CD4-positive, alpha-beta T cell treated with Interleukin-17A for 1 hour (primary cell): ENCODE data around the gene ATCAY.
"Not testable (repeated sequence)": the region's sequence is repeated elsewhere in the genome, so short reads cannot be mapped to it uniquely, and the experiment has no call there.

ENCODE experiments used
- DNase-seq: peaks from one replicate; pipeline ENCODE4 v3.0.0-alpha.2; 2020

Gene ATCAY

GRCh38 chr19:3949997-3950859, 69.7 kb downstream of the ATCAY start:
- DNase-seq, result no peak

DNA sequence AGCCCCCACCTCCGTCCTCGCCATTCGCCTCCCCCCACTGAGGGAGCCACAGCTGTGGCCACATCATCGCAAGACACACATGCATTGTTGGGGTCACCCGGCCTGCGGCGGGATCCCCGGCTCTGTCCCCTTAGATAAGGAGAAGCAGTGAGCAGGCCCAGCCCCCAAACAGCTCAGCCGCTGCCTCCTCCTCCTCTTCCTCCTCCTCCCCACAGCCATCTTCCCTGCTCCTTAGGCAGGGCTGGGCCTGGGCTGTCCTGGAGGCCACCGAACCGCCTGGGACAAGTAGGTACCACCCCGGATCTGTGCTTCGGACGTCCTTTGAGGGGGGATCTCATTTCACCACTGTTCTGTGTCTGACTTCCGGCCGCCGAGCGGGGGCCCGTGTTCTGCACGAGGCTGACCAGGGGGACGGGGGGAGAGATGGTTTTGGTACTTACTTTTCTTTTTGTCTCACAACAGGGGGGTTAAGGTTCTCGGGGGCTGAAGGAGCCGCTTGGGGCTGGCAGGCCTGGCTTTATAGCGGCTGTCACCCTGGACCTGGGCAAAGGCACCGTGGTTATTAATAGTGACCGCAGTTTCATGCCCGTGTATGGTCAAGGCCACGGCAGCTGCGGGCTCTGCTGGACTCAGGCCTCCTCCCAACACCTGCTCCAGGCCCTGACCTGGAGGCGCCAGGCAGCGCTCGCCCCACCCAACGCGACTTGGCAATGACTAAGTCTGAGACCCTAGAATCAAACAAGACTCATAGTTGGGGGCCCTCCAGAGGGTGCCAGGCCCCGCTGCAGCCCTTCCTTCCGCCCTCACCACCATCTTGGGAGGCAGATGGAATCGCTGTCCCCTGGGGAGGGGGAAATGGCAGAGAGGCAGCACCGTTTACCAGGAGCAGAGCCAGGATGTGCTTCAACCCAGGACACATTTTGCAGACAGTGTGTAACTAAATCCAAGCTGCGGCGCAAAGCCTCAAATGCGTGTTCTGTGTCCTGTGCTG, 70.7 kb downstream of the ATCAY start:
- DNase-seq, result no peak

DNA sequence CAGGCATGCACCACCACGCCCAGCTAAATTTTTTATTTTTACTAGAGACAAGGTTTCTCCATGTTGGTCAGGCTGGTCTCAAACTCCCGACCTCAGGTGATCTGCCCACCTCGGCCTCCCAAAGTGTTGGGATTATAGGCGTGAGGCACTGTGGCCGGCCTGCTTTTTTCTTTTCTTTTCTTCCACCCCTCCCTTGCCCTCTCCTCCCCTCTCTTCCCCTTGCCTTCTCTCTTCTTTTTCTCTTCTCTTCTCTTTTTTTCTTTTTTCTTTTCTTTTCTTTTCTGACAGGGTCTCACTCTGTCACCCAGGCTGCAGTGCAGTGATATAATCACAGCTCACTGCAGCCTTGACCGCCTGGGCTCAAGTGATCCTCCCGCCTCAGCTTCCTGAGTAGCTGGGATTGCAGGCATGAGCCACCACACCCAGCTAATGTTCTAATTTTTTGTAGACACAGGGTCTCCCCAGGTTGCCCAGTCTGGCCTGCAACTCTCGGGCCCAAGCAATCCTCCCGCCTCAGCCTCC, 72.3 kb downstream of the ATCAY start:
- DNase-seq, result not testable (repeated sequence)

DNA sequence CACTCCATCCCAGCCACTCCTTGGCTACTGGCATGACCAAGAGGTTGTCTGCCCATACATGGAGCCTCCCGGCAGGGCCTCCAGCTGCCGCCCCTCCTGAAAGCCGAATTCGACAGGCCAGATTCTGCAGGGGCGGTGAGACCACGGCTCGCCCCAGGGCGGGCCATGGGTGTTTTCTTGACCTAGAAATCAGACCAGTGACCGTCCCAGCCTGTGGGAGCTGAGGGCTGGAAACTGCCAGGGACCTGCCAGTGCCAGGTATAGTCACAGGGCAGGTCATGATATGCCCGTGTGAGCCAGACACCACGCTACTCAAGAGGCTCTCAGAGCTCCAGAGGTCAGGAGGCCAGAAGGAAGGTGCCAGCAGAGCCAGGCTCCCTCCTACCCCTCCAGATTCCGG, 73.6 kb downstream of the ATCAY start:
- DNase-seq, result no peak

GRCh38 chr19:3955276-3955675, 74.8 kb downstream of the ATCAY start:
- DNase-seq, result not testable (repeated sequence)

- no peak for DNase-seq
These were observed 75.2 kb downstream of the ATCAY start for GRCh38 chr19:3955688-3956087.

GRCh38 chr19:3958836-3959765, 78.6 kb downstream of the ATCAY start:
- no peak for DNase-seq

- no peak for DNase-seq
These were observed 79.3 kb downstream of the ATCAY start for GRCh38 chr19:3959766-3960131.

GRCh38 chr19:3961007-3961406, 80.5 kb downstream of the ATCAY start:
- no peak for DNase-seq

GRCh38 chr19:3963458-3964255, 83.2 kb downstream of the ATCAY start:
- no peak for DNase-seq

DNA sequence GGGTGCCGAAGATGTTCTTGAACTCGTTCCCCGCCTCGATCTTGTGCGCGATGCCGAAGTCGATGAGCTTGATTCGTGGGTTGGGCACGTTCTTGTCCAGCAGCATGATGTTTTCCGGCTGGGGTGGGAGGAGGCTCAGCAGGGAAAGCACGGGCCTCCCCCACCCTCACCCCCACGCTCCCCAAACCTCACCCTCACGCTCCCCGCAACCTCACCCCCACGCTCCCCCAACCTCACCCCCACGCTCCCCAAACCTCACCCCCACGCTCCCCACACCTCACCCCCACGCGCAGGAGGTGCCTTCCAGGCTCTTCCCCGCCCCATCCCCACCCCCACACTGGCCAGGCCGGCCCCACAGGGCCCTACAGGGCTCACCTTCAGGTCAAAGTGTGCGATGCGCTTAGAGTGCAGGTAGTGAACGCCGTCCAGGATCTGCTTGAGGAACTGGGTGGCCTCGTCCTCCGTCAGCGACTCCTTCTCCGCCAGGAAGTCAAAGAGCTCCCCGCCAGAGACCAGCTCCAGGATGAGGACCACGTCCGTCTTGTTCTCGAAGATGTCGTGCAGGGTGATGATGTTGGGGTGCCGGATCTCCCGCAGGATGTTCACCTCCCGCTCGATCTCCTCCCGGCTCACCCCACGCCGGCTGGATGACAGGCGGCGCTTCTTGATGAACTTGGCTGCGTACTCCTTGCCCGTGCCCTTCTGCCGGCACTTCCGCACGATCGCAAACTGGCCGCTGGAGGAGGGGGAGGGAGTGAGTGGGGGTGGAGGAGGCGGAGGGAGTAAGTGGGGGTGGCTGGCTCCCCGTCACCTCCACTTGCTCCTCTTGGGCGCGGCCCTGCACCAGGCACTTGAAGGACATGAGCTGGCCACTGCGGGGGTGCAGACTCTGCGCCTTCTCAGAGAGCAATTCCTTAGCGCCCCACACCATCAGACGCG, 84.0 kb downstream of the ATCAY start:
- DNase-seq, result no peak

DNA sequence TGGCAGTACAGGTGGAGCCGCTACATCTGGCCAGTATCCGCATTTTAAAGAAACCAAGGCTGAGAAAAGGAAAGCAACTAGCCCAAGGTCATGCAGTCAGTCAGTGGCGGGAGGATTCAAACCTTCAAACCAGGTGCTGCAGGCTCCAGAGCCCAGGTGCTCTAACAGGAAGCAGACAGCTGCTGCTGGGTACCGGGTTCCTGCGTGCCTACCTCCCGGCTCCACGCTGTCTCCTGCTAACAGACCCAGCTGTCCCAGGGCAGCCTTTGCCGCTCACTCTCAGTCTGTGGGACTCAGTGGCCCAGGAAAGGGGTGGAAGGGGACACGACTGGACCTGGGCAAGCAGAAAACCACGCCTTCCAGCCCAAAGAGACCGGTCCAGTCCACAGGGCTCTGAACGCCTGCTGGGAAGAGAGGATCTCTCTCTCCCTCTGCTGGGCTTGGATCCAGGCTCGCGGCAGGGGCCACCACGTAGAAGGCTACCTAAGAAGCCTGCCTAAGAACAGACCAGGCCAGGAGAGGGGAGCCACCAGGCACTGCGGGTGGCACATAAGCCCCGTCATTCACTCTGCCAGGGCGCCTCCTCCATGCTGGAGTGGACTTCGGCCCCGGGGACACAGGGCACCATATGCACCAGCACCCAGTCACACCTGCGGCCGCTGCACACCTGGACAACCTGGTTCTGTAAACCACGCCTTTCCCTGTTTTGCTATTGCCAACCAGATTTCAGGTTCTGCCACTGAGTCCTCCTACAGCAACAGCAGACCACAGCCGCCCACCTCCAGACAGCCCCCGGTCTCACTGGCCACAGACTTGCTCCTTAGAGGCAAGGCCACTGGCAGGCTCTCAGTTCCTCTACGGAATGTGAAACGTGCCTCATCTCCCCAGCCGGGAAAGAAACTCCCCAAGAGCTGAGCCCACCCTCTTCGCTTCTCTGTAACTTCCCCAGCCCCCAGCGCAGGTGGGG, 85.8 kb downstream of the ATCAY start:
- DNase-seq, result no peak

DNA sequence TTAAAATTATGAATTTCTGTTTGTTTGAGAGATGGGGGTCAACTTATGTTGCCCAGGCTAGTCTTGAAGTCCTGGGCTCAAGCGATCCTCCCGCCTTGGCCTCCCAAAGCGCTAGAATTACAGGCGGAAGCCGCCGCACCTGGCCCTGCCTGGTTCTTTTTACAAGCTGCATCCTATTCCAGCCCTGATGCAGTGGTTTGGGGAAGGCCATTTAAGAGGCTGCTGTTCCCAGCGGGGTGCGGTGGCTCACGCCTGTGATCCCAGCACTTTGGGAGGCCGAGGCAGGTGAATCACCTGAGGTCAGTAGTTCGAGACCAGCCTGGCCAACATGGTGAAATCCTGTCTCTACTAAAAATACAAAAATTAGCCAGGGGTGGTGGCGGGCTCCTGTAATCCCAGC, 87.5 kb downstream of the ATCAY start:
- DNase-seq, result not testable (repeated sequence)

DNA sequence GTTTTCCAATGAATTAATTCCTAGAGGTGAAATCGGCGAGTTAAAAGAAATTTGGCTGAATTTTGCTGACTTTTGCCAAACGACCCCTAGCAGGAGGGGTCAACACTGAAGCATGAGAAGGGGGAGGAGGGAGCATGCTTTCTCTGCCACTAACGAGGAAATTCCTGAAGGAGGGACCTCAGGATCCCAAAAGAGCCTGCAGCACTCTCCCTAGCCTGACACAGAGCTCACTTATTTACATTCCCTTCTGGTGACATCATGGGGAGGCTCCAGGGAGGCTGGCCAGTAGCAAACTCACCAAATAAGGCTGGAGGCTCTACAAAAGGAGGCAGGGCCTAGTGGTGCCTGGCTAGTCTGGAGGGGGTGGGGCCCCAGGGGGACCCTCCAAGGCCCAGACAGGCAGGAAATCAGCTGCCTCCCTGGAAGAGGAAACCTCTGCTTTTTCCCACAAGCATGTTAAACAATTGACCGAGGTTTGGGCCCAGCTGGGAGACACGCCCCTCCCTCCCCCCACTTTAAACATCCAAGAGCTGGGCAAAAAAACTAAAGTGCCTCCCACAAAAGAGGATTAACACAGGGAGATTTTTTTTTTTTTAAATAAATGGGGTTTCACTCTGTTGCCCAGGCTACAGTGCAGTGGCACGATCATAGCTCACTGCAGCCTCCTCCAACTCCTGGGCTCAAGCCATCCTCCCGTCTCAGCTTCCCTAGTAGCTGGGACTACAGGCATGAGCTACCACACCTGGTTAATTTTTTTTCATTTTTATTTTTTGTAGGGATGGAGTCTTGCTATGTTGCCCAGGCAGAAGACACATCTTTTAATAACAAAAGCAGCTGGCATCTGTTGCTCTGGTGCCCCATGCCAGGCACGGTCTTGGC, 88.3 kb downstream of the ATCAY start:
- DNase-seq, result no peak

DNA sequence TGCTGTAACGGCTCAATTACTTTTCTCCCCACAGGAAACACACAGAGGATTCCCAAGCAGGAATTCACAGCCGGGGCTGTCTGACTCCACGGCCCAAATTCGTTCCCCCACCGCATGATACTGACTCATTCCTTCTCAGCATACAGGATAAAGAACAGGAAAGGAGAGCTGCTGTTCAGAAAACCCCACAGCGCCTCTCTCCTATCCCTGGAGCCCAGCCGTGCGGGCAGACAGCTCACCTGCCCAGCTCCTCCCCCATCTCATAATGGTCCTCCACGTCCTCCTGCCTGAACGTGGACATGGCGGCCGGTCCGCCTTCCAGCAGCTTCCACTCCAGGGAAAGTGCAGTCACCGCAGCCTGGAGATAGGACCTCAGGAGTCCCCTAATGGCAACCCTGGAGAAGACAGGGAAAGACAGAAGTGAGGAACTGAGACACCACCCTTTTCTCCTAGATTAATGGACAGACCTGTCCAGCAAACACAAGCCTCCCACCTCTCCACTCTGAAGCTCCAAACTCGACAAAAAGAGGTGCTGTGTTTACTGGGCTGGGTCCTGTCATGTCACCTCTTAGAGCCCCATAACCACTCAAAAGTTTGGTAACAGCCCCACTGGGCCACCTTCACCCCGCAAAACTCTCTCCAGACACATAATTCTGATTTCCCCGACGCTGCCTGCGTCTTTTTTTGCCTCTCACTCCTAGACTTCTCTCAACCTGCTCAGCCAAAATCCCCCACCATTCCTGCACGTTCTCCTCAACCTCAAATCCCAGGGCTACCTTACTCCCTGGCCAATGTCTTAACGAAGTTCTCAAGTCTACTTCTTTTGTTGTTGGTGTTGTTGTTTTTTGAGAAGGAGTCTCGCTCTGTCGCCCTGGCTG, 89.2 kb downstream of the ATCAY start:
- no peak for DNase-seq

DNA sequence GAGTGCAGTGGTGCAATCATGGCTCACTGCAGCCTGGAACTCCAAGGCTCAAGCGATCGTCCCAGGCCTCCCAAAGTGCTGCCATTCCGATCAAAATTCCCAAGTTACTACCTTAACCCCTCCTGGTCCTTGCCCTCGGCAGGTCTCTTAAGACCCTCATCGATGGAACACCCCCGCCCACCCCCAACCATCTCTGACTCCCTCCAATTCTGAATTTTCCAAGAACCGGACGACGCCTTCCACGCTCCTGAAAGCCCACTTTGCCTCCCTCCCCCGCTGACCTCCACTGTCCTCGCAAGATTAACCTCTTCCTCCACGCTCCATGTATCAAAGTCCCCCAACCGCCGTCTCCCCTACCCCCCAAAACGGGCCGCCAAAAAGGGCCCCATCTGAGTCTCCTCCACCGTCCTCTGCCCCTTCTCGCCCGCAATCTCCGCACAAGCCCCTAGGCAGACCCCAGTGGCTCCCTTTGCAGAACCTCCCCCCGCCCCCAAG, 89.9 kb downstream of the ATCAY start:
- DNase-seq, result no peak
